ENCODE data around the gene ANK3. TPM values are rescaled to one million over a fixed set of nuclear protein-coding genes. Genes with fewer than 3 reads are reported as not detected.

Gene ANK3
- total RNA-seq, result 0.49 and 0.82 TPM in 2 replicates

GRCh38 chr10:60389413-60390025 lies at the start of gene ANK3:
Gene ANK3 (minus strand): TSS chr10:60389875. CDS start chr10:60389538, 337 bp downstream.

Data from bladder microvascular endothelial cell (primary cell).